ENCODE measurements around the gene AVP.
"Not testable (repeated sequence)": the region's sequence is repeated elsewhere in the genome, so short reads cannot be mapped to it uniquely, and the experiment has no call there.

Gene AVP

GRCh38 chr20:3119044-3119443 lies 34.5 kb upstream of the AVP start:
- Histone ChIP-seq H3K4me1 (ENCODE audit: insufficient read depth, low read length) (no peaks in the 10 kb centered on the region), H3K36me3 (ENCODE audit: insufficient read depth, low read length) (peaks cover 15% of the 10 kb centered on the region), H3K9me3 (ENCODE audit: control insufficient read depth, insufficient read depth, low read length) (peaks cover 9% of the 10 kb centered on the region; the same call in 1 of the 2 replicates), H3K9ac (ENCODE audit: low read depth, low read length) (no peak overlapping the region)

GRCh38 chr20:3117839-3118379 lies 33.4 kb upstream of the AVP start:
- H3K36me3 ChIP-seq (ENCODE audit: insufficient read depth, low read length), result peaks cover 13% of the 10 kb centered on the region
- not testable (repeated sequence) for H3K9me3 ChIP-seq (ENCODE audit: control insufficient read depth, insufficient read depth, low read length); H3K4me1 ChIP-seq (ENCODE audit: insufficient read depth, low read length); H3K9ac ChIP-seq (ENCODE audit: low read depth, low read length)

GRCh38 chr20:3116341-3116740 lies 31.8 kb upstream of the AVP start:
- Histone ChIP-seq H3K36me3 (ENCODE audit: insufficient read depth, low read length) (0 out of 2 replicates have a peak, but pooled peaks cover 6% of the 10 kb centered on the region), H3K4me1 (ENCODE audit: insufficient read depth, low read length) (no peaks in the 10 kb centered on the region), H3K9me3 (ENCODE audit: control insufficient read depth, insufficient read depth, low read length) (no peaks in the 10 kb centered on the region), H3K9ac (ENCODE audit: low read depth, low read length) (no peak overlapping the region)

- H3K9me3 ChIP-seq (ENCODE audit: control insufficient read depth, insufficient read depth, low read length), result no peaks in the 10 kb centered on the region
- no peaks in the 10 kb centered on the region for H3K36me3 ChIP-seq (ENCODE audit: insufficient read depth, low read length)
- H3K4me1 ChIP-seq (ENCODE audit: insufficient read depth, low read length), result no peaks in the 10 kb centered on the region
- H3K9ac ChIP-seq (ENCODE audit: low read depth, low read length), result no peak overlapping the region
Observed at GRCh38 chr20:3115190-3116107, 30.9 kb upstream of the AVP start.

- H3K9ac ChIP-seq (ENCODE audit: low read depth, low read length), result no peak overlapping the region
- H3K36me3 ChIP-seq (ENCODE audit: insufficient read depth, low read length), result no peaks in the 10 kb centered on the region; the same call in 1 of the 2 replicates
Observed at GRCh38 chr20:3111995-3112394, 27.5 kb upstream of the AVP start.

GRCh38 chr20:3111507-3111906 lies 27.0 kb upstream of the AVP start:
- no peaks in the 10 kb centered on the region for H3K4me1 ChIP-seq (ENCODE audit: insufficient read depth, low read length)
- no peak overlapping the region for H3K9ac ChIP-seq (ENCODE audit: low read depth, low read length)
- H3K36me3 ChIP-seq (ENCODE audit: insufficient read depth, low read length), result no peaks in the 10 kb centered on the region; the same call in 1 of the 2 replicates
- no peaks in the 10 kb centered on the region for H3K9me3 ChIP-seq (ENCODE audit: control insufficient read depth, insufficient read depth, low read length)

More at GRCh38 chr20:3111995-3112394, 27.5 kb upstream of the AVP start:
- H3K9me3 ChIP-seq (ENCODE audit: control insufficient read depth, insufficient read depth, low read length), result no peaks in the 10 kb centered on the region
- H3K4me1 ChIP-seq (ENCODE audit: insufficient read depth, low read length), result no peaks in the 10 kb centered on the region

GRCh38 chr20:3109350-3110302 lies 25.1 kb upstream of the AVP start:
- Histone ChIP-seq H3K9me3 (ENCODE audit: control insufficient read depth, insufficient read depth, low read length) (no peaks in the 10 kb centered on the region), H3K36me3 (ENCODE audit: insufficient read depth, low read length) (no peaks in the 10 kb centered on the region; the same call in 1 of the 2 replicates), H3K9ac (ENCODE audit: low read depth, low read length) (no peak overlapping the region), H3K4me1 (ENCODE audit: insufficient read depth, low read length) (no peaks in the 10 kb centered on the region)

GRCh38 chr20:3107464-3108025 lies 23.0 kb upstream of the AVP start:
- Histone ChIP-seq H3K9me3 (ENCODE audit: control insufficient read depth, insufficient read depth, low read length) (no peaks in the 10 kb centered on the region), H3K9ac (ENCODE audit: low read depth, low read length) (no peak overlapping the region), H3K4me1 (ENCODE audit: insufficient read depth, low read length) (no peaks in the 10 kb centered on the region), H3K36me3 (ENCODE audit: insufficient read depth, low read length) (no peaks in the 10 kb centered on the region; the same call in 1 of the 2 replicates)

- no peaks in the 10 kb centered on the region; the same call in 1 of the 2 replicates for H3K36me3 ChIP-seq (ENCODE audit: insufficient read depth, low read length)
- no peak overlapping the region for H3K9ac ChIP-seq (ENCODE audit: low read depth, low read length)
- H3K9me3 ChIP-seq (ENCODE audit: control insufficient read depth, insufficient read depth, low read length), result no peaks in the 10 kb centered on the region
- no peaks in the 10 kb centered on the region for H3K4me1 ChIP-seq (ENCODE audit: insufficient read depth, low read length)
Observed at GRCh38 chr20:3106658-3107463, 22.3 kb upstream of the AVP start.

GRCh38 chr20:3106185-3106584 lies 21.7 kb upstream of the AVP start:
- no peaks in the 10 kb centered on the region for H3K4me1 ChIP-seq (ENCODE audit: insufficient read depth, low read length)
- no peaks in the 10 kb centered on the region for H3K9me3 ChIP-seq (ENCODE audit: control insufficient read depth, insufficient read depth, low read length)
- H3K9ac ChIP-seq (ENCODE audit: low read depth, low read length), result no peak overlapping the region
- H3K36me3 ChIP-seq (ENCODE audit: insufficient read depth, low read length), result no peaks in the 10 kb centered on the region; the same call in 1 of the 2 replicates

- H3K36me3 ChIP-seq (ENCODE audit: insufficient read depth, low read length), result no peaks in the 10 kb centered on the region; the same call in 1 of the 2 replicates
- H3K4me1 ChIP-seq (ENCODE audit: insufficient read depth, low read length), result no peaks in the 10 kb centered on the region
- no peak overlapping the region for H3K9ac ChIP-seq (ENCODE audit: low read depth, low read length)
Observed at GRCh38 chr20:3105256-3106137, 21.0 kb upstream of the AVP start.

GRCh38 chr20:3103369-3104032 lies 19.0 kb upstream of the AVP start:
- Histone ChIP-seq H3K9me3 (ENCODE audit: control insufficient read depth, insufficient read depth, low read length) (no peaks in the 10 kb centered on the region), H3K36me3 (ENCODE audit: insufficient read depth, low read length) (no peaks in the 10 kb centered on the region), H3K9ac (ENCODE audit: low read depth, low read length) (no peak overlapping the region), H3K4me1 (ENCODE audit: insufficient read depth, low read length) (no peaks in the 10 kb centered on the region)

More at GRCh38 chr20:3105256-3106137, 21.0 kb upstream of the AVP start:
- H3K9me3 ChIP-seq (ENCODE audit: control insufficient read depth, insufficient read depth, low read length), result no peaks in the 10 kb centered on the region
